ENCODE measurements around the gene CSTB.
A peak's percentile ranks its signal among the peaks of the same experiment; 100 is the strongest.

CSTB gene

GRCh38 chr21:43754948-43755781 lies 20.9 kb downstream of the CSTB start:
- DNase-seq (ENCODE audit: low read depth) = peak; percentile 44
- no peak for TF ChIP-seq MYC (IDR thresholded peaks at IDR 0.05; ENCODE audit: low read depth, low read length)
- no peak for TF ChIP-seq POLR2A (IDR thresholded peaks at IDR 0.05; ENCODE audit: extremely low read depth, insufficient read length)
- TF ChIP-seq MAX (IDR thresholded peaks at IDR 0.05; ENCODE audit: low read depth, low read length) = no peak
- TF ChIP-seq, protein P1, sequence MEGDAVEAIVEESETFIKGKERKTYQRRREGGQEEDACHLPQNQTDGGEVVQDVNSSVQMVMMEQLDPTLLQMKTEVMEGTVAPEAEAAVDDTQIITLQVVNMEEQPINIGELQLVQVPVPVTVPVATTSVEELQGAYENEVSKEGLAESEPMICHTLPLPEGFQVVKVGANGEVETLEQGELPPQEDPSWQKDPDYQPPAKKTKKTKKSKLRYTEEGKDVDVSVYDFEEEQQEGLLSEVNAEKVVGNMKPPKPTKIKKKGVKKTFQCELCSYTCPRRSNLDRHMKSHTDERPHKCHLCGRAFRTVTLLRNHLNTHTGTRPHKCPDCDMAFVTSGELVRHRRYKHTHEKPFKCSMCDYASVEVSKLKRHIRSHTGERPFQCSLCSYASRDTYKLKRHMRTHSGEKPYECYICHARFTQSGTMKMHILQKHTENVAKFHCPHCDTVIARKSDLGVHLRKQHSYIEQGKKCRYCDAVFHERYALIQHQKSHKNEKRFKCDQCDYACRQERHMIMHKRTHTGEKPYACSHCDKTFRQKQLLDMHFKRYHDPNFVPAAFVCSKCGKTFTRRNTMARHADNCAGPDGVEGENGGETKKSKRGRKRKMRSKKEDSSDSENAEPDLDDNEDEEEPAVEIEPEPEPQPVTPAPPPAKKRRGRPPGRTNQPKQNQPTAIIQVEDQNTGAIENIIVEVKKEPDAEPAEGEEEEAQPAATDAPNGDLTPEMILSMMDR (IDR thresholded peaks at IDR 0.05; ENCODE audit: low read depth, low read length) = no peak
- H3K4me3 ChIP-seq (ENCODE audit: low read depth, low read length) = no peak overlapping the region

DNA sequence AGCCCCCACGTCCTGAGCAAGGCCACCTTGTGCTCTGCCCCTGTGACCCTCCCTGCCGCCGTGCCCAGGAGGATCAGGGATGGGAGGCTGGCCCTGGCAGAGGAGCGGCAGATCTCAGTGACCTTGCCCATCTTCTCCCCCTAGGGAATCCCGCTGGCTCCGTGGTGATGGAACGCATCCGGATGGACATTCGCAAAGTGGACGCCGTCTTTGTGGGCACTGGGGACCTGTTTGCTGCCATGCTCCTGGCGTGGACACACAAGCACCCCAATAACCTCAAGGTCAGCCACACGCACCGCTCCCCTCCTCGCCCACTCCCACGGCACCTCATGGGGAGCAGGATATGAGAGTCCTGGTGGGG lies 22.7 kb downstream of the CSTB start:
- H3K4me3 ChIP-seq (ENCODE audit: low read depth, low read length) = no peak overlapping the region
- TF ChIP-seq MYC (IDR thresholded peaks at IDR 0.05; ENCODE audit: low read depth, low read length) (no peak), MAX (IDR thresholded peaks at IDR 0.05; ENCODE audit: low read depth, low read length) (no peak), POLR2A (IDR thresholded peaks at IDR 0.05; ENCODE audit: extremely low read depth, insufficient read length) (no peak)
- TF ChIP-seq, protein P1 (IDR thresholded peaks at IDR 0.05; ENCODE audit: low read depth, low read length) = no peak
- DNase-seq (ENCODE audit: low read depth) = no peak

DNA sequence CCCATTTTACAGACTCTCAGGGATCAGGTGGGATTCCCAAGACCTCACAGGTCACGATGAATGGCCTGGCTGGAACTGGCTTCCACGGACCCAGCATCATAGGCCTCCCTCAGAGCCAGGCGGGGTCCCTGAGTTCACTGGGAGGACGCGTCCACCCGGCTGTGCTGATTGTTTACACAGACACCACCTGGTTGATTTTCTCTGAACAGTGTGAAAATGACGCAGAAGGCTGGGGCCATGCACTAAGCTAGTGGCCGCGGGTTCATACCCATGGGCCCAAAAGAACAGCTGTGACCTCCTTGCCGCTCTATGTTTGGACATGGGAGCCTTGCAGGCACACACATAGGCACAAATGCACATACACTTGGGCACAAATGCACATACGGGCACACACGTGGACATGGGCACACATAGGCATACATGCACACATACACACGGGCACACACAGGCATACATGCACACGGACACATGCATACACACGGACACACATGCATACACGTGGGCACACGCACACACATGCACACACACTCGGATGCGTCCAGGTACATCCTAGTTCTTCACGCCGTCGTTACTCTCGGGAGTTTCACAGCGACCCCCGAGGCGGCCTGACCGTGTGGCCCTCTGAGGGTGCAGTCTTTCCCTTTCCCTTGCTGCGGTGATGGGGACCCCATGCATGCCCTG lies 23.2 kb downstream of the CSTB start:
- TF ChIP-seq POLR2A (IDR thresholded peaks at IDR 0.05; ENCODE audit: extremely low read depth, insufficient read length) (no peak), MYC (IDR thresholded peaks at IDR 0.05; ENCODE audit: low read depth, low read length) (no peak), MAX (IDR thresholded peaks at IDR 0.05; ENCODE audit: low read depth, low read length) (no peak)
- TF ChIP-seq, protein P1 (IDR thresholded peaks at IDR 0.05; ENCODE audit: low read depth, low read length) = no peak
- no peak overlapping the region for H3K4me3 ChIP-seq (ENCODE audit: low read depth, low read length)
- DNase-seq (ENCODE audit: low read depth) = no peak

- no peak for DNase-seq (ENCODE audit: low read depth)
- TF ChIP-seq MYC (IDR thresholded peaks at IDR 0.05; ENCODE audit: low read depth, low read length) (no peak), POLR2A (IDR thresholded peaks at IDR 0.05; ENCODE audit: extremely low read depth, insufficient read length) (no peak), MAX (IDR thresholded peaks at IDR 0.05; ENCODE audit: low read depth, low read length) (no peak)
- TF ChIP-seq, protein P1 (IDR thresholded peaks at IDR 0.05; ENCODE audit: low read depth, low read length) = no peak
- H3K4me3 ChIP-seq (ENCODE audit: low read depth, low read length) = no peak overlapping the region
These were observed 24.0 kb downstream of the CSTB start for GRCh38 chr21:43751955-43752591.

DNA sequence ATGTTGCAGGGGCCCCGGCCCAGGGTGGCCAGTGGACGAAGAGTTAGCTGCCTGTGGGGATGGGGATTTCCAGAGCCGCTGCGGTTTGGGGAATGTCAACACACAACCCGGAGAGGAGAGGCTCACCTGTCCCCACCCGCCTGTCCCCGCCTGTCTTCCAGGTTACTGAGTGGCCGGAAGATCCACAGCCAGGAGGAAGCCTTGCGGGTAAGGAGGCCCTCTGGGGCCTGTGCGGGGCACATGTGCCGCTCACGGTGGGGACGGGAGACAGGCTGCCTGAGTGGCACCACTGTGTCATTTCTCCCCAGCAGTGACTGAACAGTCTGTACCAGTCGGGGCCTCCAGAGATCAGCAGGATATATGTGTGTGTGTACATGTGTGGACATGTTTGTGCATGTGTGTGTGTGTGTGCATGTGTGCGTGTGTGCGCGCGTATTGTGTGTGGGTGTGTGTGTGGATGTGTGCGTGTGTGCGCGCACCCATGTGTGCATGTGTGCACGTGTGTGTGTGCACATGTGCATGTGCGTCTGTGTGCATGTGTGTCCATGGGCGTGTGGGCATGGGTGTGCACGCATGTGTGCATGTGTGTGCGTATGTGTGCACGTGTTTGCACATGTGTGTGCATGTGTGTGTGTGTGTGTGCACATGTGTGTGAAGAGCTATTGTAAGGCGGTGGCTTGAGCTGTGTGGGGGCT lies 25.6 kb downstream of the CSTB start:
- no peak overlapping the region for H3K4me3 ChIP-seq (ENCODE audit: low read depth, low read length)
- no peak for DNase-seq (ENCODE audit: low read depth)
- TF ChIP-seq MYC (IDR thresholded peaks at IDR 0.05; ENCODE audit: low read depth, low read length) (no peak), MAX (IDR thresholded peaks at IDR 0.05; ENCODE audit: low read depth, low read length) (no peak), POLR2A (IDR thresholded peaks at IDR 0.05; ENCODE audit: extremely low read depth, insufficient read length) (no peak)
- TF ChIP-seq, protein P1 (IDR thresholded peaks at IDR 0.05; ENCODE audit: low read depth, low read length) = no peak
